ENCODE results near the gene GAS7. TPM values are rescaled to one million over a fixed set of nuclear protein-coding genes. Genes with fewer than 3 reads are reported as not detected.

GAS7 gene
- total RNA-seq, 2 donors from 2014 or later, result 79.7 to 113 TPM

DNA sequence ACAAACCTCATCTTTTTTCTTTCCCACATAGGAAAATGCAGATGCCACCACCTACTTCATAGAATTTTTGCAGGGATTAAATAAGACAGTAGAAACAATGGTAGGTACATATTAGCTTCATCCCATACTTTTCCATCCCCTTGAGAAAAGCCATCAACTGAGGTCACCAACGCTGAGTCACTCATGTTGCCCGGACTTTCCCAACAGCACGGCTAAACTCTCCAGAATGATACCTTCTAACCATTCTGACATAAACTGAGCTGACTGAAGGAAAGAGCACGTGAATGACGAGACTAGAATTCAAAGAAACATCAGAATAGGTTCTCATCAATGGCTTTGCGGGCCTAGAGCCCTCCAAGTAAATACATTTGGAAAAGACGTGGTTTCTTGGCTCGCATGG, 147.3 kb downstream of the GAS7 start:
- Histone ChIP-seq H3K9me3 (no peaks in the 10 kb centered on the region), H3K4me1 (peaks cover 0 to 36% of the 10 kb centered on the region in 2 donors), H3K27me3 (no peaks in the 10 kb centered on the region), H3K4me3 (no peak overlapping the region), H3K27ac (peak overlapping the region; percentile 70 to 81), H3K36me3 (no peaks in the 10 kb centered on the region)
- TF ChIP-seq CTCF (IDR thresholded peaks at IDR 0.05), result no peak
- DNase-seq (ENCODE audit: low spot score), result no peak

GRCh38 chr17:10050597-10051101, 147.8 kb downstream of the GAS7 start:
- no peaks in the 10 kb centered on the region for H3K27me3 ChIP-seq
- H3K9me3 ChIP-seq, result no peaks in the 10 kb centered on the region
- H3K36me3 ChIP-seq, result no peaks in the 10 kb centered on the region
- no peak overlapping the region for H3K4me3 ChIP-seq
- peaks cover 0 to 36% of the 10 kb centered on the region in 2 donors for H3K4me1 ChIP-seq
- TF ChIP-seq CTCF (IDR thresholded peaks at IDR 0.05), result no peak
- H3K27ac ChIP-seq, result peak overlapping the region; percentile 70 to 81
- no peak for DNase-seq (ENCODE audit: low spot score)

DNA sequence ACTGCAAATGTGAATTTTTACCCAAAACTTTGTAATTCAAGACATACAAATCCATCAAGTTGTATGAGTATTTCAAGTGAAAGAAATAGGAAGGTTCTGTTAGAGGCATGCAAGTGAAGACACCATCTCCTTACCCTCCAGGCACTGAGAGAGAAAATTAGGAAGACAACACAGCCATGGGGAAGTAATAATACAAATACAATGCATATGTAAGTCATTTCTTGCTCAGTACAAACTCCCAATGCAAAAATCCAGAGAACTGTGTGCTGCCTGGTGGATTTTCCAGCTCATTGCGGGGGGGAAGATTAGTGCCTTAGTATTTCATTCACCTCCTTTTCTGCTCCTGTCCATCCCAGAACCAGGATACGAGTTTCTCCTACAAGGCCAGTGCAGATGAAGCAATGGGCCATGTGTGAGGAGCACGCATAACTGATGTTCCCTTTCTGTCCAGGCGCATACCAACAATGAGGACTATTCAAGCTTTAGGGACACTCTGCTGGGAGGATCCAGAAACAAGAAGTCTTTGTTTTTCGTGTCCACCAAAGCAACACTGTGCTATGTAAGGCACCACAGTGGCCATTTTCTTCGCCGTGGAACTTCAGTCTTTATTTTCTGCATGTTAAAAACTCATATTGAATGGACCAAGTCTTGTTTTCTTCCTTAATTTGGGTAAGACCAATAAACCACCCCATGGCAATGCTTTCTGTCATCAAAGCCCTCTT, 149.6 kb downstream of the GAS7 start:
- Histone ChIP-seq H3K36me3 (no peaks in the 10 kb centered on the region), H3K27me3 (no peaks in the 10 kb centered on the region), H3K4me3 (no peak overlapping the region), H3K27ac (peak overlapping the region; percentile 2 to 41), H3K4me1 (peaks cover 0 to 25% of the 10 kb centered on the region in 2 donors), H3K9me3 (no peaks in the 10 kb centered on the region)
- DNase-seq (ENCODE audit: low spot score), result no peak
- TF ChIP-seq CTCF (IDR thresholded peaks at IDR 0.05), result no peak

DNA sequence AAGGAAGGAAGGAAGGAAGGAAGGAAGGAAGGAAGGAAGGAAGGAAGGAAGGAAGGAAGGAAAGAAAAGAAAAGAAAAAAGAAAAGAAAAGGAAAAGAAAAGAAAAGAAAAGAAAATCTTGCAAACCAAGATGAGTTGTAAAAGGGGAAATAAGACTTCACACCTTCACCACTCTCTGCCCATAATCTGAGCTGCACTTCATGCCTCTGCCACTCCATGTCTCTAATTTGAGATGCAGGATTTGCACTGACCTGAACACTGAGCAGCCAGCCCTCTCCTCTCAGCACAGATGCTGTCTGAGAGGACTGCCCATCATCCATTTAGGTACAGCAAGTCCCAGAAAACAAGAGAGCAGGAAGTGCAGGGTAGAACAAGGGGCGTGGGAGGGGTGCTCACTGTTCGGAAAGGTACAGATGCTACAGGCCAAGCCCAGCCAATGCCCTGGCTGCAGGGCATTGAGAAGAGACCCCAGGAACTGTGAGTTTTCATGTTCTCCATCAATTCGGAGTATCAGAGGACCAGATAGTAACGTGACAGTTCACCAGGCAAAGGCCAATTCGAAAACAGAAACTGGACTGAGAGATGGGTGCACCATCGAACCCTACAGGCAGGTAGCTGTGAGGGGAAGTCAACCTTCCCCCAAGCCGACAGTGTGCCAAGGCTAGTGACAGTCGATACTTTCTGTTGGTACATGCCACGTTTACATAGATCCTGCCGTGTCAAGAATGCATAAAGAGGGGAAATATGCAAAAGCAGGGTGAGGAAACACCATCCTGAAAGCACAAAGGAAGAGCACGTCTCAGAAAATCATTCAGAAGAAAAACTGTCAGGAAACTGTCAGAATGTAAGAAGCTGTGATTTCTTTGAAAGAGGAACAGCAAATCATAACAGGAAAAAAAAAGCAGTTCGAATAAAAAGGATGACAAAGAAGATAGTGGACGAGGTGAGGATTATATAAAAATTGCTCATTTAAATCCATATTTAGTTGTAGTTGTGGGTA, 151.3 kb downstream of the GAS7 start:
- Histone ChIP-seq H3K9me3 (no peaks in the 10 kb centered on the region), H3K27ac (peak overlapping the region; percentile 26 to 73), H3K4me1 (peaks cover 0 to 32% of the 10 kb centered on the region in 2 donors), H3K36me3 (no peaks in the 10 kb centered on the region), H3K4me3 (no peak overlapping the region), H3K27me3 (no peaks in the 10 kb centered on the region)
- TF ChIP-seq CTCF (IDR thresholded peaks at IDR 0.05), result no peak
- no peak for DNase-seq (ENCODE audit: low spot score)

- peaks cover 0 to 29% of the 10 kb centered on the region in 2 donors for H3K4me1 ChIP-seq
- DNase-seq (ENCODE audit: low spot score), result no peak
- H3K27ac ChIP-seq, result peak overlapping the region; percentile 16 to 73
- no peak for TF ChIP-seq CTCF (IDR thresholded peaks at IDR 0.05)
- no peaks in the 10 kb centered on the region for H3K27me3 ChIP-seq
- H3K4me3 ChIP-seq, result no peak overlapping the region
- no peaks in the 10 kb centered on the region for H3K36me3 ChIP-seq
- H3K9me3 ChIP-seq, result no peaks in the 10 kb centered on the region
Observed at GRCh38 chr17:10045871-10046658, 152.3 kb downstream of the GAS7 start.

All from right atrium auricular region (tissue), 2 donors.